Fibroblast of skin of abdomen (primary cell): Measurements from ENCODE around the gene GABBR2.

Experiments
- DNase-seq: peaks from one replicate; pipeline ENCODE4 v3.0.0-alpha.2; 2013

Gene GABBR2

DNA sequence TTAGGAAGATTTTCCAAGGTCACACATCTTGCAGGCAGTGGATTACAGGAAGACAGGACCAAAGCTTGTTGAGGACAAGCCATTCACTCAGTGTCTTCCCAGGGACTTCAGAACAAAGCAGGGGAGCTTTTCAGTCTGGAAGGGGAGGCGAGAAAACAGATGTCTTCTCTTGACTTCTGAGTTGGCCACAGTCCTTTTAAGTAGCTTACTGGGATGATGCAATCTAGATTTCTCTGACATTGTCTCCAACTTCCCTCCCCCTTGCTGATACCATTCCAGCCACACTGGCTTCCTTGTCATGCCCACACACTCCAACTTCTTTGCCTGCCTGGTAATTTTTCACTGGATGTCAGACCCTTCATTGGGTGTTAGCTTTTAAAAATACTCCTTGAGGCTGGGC lies 279.1 kb downstream of the GABBR2 start:
- peak; percentile 80 for DNase-seq

DNA sequence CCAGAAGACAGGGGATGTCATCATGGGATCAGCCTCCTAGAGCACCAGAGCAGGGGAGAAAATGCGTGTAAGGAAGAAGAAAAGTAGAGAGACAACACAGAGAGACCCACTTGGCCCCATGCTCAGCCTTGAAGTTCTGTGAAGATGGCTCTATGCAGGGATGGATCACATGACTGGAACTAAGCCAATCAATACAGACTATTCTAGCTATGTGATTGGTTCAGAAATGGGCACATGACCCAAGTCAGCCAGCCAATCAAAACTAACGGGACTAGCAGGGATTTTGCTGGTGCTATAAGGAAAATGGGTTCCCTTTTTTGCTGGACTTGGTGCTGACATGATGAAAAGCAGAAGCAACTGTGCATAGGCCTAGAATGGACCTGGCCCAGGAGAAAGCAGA lies 280.3 kb downstream of the GABBR2 start:
- no peak for DNase-seq

DNA sequence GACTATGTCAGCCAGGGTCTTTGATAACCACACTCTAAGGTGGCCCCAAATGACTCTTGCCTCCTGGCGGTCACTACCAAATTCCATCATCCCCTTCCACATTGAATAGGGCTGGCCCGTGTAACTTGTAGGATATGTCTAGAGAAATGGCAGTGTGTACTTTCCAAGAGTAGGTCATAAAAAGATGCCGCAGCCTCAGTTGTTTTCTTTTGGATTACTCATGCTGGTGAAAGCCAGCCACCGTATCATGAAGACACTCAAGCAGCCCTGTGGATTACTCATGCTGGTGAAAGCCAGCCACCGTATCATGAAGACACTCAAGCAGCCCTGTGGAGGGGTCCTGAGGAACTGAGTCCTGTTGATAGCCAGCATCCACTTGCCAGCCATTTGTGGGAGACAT lies 281.2 kb downstream of the GABBR2 start:
- DNase-seq = no peak

DNA sequence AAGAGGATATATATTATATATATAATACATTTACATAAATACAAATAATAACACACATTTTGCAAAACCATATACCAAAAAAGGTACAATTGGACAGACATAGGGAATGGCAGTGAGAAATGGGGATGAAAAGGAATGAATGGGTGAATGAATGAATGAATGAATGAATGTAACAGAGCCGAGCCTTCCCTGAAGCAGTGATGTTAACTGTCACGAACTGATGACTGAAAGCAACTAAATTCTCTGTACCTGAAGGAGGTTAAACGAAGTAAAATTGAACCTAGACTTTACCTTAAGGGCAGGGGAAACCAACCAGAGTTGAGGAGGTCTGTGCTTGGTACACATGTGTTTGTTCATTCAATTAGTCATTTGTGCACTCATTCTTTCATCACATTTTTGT lies 283.7 kb downstream of the GABBR2 start:
- DNase-seq = no peak

DNA sequence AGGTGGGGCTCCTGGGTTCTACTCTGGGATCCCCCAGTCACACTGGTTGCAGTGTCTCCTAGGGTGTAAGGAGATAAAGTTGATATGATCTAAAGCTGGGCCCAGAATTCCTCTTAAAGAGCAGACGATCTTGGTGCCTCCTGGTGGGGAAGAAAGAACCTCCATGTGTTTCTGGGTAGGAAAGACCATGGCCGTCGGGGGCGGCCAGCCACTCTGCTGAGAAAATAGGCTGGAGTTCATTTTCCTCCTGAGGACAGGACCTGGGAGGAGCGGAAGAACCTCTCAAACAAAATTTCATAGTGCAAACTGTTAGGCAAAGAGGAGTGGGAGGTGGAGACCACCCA lies 289.5 kb downstream of the GABBR2 start:
- DNase-seq = no peak

DNA sequence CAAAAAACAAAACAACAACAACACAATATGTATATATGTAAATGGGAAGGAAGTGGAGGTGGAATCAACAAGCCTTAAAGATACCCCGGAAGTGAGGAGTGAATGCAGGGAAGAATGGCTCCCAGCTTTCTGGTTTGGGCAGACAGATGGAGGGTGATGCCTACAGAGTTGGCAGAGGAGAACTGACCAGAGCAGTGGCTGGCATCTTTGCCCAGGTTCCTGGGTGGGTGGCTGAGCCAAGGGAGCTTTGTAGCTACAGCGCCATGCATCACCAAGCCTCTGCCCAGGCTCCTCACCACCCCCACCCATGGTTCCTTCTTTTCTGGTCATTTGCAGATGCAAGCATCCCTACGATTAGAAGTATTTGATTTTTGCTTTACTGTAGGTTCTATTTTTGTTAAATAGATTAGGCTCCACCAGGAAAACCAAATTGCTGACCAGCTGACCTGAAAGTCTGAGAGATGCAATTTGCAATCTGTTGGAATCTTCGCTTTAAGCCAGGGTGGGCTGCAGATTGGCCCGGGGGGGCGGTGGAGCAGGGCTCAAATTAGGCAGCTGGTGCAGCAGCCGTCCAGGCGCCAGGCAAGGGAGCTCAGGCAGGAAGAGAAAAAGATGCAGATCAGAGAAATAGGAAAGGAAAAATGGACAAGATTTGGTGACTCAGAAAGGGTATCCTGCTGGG lies 290.0 kb downstream of the GABBR2 start:
- DNase-seq = no peak

DNA sequence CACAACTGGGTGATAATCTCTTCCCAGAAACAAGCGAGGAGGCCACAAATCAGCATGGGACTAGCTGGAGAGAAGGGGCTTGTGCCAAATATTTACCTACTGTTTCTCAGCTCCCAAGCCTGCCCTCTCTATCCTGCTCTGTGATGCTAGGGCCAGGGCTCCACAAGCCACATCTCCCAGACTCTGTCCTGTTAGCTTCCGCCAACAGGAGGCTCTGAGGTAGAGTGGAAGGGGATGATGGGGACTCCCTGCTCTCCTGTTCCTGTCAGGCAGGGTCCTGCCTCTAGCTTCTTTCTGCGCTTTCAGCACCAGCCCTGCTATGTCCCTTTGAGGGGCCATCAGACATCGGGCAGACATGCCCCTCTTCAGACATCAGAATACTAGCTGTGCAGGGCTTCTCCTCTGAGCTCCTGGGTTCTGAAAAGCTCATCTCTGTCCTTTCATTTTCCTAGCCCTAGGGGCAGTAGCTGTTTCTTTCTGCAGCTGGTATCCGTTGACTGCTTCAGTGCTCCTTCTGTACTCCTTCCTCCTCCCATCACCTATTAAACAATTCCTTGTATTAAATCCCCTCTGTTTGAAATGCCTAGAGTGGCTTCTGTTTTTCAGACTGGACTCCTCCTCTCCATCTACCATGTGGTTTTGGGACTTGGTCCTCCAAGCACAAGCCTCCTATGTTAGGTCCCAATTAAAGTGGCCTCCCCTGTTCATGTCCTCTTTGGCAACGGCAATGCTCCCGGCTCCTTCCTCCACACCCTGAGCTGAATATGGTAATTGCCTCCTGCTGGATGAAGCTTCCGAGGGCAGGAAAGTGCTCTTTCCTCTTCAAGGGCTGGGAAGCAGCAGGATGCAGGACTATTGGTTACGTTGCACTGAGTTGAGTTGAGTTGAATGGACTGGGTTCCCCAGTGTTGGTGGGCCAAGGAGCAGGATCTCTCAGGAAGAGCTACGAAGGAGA lies 292.2 kb downstream of the GABBR2 start:
- no peak for DNase-seq

DNA sequence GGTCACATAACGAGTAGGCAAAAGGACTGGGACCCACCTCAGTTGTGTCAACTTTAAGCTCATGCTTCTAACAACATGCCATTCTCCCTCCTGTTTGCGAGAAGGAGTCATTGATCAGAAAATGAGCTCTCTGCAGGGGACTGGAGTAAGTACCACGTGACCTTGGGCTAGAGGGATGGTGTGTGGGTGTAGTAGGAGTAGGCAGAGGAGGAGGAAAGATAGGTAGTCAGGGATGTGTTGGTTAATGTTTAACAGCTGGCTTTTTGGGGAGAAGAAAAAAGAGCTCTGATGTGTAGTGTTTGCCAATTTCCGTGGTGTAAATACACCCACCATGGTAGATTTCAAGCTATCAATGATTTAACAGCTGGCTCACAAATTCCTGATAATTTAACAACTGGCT lies 293.0 kb downstream of the GABBR2 start:
- no peak for DNase-seq

DNA sequence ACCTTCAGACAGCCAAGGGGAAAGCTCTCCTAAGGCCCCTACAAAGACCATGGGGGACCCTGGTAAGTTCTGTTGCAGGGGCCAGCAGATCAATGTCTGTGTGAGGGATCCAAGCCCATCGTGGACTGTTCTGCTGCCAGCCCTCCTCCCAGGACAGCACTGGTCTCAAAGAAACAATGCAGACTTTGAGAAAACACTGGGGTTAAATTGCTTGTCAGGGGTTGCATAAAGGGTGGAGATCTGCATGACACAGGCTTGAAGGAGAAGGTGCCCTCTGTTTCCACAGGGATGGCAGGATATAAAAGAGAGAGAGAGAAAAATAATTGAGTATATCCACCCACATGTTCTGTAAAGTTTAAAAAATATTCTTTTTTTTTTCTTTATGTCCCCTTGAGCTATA lies 295.7 kb downstream of the GABBR2 start:
- DNase-seq = no peak

DNA sequence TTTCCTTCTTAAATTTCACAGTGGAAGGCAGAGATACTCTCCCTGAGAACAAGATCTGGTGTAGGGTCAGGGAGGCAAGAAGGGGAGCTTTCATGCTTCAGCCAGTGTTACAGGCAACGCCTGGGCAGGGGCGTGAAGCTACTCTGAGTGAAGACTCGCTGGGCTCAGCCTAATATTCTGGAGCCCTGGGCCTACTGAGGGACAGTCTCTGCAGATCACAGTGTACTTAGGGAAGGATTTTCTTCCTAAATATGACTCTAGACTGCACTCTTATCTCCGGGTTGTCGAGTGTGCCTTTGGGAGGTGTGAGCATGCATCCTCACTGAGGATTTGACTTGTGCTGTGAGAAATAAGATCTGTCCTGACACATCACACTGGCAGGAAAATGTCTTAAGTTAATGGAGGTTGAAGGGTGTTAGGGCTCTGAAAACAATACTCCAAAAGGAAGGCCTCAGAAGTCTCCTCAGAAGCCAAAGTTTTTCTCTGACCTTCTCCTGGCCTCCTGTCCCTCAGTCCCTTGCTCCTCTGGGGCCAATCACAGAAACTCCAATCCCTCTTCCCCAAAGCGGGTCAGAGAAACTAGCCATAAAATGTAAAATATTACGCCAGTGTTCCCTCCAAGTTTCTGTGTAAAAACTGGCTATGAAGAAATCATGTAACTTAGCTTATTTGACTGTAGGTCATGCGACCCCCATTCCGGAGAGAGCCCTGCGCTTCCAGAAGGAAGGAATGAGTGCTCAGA lies 296.5 kb downstream of the GABBR2 start:
- no peak for DNase-seq

DNA sequence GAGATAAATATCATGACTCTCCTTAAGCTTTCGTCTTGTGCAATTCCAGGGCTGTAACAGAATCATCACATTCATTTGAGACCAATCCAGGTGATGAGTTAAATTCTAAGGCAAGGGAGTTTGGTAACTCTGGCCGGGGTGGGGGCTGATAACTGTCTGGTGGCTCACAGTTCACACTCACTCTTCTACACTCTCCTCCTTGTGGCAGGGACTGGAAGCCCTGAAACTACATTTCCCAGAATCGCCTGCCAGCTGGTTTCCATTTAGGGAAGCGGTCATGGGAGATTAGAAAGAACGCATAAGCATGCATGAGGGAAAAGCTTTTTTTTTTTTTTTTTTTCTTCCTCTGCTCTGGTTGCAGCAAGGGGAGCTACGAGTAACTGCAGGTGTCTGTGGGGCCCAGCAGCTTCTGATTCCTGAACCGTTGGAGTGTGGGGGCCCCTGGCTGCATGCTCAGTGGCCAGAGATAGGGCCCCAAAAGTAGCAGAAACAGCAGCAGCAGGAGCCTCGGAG lies 298.5 kb downstream of the GABBR2 start:
- peak; percentile 77 for DNase-seq

DNA sequence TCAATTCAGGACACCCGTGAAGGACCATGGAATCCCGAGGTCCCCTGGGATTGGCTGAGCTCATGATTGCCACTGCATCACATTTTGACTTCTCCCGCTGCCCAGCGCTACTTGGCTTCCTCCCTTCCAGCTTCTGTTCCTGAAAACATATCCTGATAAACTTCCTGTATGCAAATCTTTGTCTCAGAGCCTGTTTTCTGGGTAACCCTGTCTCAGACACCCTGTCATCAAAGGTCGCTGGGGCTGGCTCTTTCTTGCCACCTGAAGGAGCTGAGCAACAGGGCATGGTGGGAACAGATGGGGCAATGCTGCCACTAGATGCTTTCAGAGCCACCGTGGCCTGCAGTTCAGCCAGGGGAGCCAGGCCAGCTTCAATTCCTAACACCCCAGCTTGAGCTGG lies 299.0 kb downstream of the GABBR2 start:
- DNase-seq = no peak

DNA sequence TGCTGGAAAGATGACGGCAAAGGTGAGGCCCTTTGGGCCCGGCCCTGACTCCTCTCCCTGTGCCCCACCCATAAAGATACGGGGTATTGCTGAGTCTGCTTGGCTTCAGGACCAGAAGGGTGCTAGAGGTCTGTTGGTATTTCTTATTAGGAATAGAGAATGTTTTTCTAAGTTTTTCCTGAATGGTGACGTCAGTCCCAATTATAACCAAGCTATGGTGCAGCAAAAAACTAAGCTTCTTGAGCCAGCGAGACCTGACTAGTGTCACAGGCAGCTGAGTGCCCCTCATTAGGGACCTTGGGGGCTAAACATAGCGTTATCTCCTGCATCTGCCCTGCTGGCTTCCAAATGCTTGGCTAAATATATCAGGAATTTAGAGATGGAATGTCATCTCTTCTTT lies 302.3 kb downstream of the GABBR2 start:
- DNase-seq = no peak

DNA sequence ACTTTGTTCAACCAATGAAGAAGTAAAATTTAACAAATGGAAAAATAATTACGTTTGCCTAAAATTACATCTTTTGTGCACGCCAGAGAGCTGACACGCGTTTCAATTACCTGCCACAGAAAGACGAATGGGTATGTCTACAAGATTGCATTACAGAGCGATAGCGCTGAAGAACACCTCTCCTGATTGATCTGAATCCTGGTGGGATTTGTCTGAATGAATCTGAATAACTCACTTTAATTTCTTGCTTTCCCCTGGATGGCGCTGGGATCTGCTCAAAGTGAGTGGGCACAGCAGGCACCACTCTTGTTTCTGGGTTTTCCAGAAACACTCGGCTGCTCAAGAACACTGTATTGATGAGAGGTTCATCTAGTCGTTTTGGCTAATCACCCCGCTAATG lies 304.5 kb downstream of the GABBR2 start:
- no peak for DNase-seq

DNA sequence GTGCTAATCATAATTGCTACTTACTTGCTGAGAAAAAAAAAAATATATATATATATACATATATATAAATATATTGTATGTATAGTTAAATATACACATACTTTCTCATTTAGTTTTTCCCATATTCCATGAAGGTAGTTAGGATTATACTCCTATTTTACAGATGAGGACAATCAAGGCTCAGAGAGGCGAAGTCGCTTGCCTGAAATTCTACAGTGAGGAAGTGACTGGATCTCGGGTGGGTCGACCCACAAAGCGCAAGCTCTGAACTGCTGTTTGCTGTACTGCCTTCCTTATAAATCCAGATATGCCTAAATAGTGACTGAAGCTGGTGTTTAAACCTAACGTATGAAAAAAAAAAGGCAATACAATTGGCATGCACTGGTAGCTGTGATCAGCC lies 305.0 kb downstream of the GABBR2 start:
- DNase-seq = no peak

DNA sequence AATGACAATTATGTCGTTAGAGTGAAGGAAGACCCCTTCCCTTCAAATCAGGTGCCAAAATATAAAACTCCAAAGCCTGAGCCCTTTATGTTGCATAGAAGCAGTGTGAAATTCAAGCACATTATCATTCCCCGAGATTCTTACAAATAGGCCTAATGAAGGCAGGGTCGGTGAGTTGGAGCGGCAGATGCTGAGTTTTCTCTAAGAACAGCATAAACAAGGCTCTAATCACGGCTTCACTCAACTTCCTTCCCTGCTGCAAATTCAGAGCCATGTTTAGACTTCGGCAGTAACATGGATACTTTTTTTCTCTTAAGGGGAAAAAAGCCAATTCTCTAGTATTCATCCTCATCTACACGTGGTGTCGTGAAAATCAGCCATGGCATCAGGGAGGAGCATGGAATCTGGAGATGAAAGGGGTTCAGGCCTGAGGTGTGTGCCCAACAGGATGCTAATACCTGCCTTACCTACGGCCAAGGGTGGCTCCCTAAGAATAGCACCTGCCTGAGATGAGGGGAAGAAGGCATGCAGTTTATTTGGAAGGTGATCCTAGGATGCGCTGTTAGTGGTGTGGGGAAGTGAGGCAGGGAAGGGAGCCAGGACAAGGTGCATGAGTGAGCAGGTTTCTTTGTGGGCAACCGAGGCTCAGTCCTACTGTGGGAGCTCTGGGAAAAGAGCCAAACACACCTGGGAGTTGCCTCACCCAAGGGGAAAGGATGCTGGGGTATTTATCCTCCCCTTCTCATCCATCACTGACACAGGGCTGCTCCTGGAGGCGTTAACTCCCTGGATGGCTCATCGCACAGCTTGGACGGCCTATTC lies 306.5 kb downstream of the GABBR2 start:
- no peak for DNase-seq

DNA sequence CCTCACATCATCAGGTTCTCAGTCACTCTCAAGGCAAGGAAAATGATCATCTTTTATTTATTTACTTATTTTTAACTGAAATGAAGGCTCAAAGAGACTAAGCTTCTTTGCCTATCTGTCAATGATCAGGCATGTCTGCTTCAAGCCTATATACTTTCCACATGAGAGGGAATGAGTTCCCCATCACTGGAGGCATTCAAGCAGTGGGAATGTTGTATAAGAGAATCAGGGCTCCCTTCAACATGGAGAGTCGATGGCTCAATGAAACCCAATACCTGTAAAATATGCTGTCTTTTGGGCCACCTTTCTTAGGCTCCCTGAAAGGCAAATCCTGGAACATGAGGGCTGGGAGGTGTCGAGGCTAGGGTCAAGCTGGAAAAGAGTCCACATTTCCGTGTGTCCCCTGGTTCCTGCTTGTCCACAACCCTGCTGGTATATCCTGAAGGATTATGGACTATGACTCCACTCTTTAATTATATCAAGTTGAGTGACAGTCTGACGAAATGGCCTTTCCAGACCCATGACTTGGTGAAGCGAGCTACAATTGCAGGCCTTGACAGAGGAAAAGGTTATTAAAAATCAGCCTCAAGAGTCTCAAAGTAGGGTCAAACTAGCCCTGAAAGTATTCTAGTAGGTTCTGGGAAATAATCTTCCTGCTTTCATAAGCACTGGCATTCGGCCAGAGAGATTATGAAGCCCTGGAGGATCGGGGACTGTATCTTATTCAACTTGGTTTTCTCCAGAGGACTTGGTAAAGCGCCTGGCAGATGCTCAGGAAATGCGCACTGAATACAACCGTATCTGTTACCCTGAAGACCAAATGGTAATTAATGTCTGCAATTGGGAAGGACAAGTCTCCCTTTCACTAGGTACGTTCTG lies 307.4 kb downstream of the GABBR2 start:
- DNase-seq = no peak

DNA sequence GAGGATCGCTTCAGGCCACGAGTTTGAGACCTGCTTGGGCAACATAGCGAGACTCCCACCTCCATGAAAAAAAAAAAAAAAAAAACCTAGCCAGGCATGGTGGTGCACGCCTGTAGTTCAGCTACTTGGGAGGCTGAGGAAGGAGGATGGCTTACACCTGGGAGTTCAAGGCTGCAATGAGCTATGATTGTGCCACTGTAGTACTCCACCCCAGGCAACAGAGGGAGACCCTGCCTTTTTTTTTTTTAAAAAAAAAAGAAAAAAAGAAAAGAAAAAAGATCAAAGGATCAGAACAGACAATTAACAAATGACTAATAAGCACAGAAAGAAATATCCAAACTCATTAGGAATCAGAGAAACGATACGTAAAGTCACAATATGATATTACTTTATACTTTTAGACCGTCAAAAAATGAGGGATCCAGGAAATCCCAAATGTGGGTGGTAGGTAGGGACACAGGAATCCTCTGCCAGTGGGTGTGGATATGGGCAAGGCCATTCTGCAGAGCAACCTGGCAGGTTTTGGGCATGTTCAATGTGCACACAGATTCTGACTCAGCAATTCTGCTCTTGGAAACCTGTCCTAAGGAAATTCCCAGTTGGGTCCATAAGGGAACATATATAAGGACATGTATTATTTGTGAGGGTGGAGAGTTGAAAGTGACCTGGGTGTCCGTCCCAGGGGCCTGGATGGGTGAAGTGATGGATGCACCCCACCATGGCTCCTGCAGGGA lies 308.6 kb downstream of the GABBR2 start:
- no peak for DNase-seq

DNA sequence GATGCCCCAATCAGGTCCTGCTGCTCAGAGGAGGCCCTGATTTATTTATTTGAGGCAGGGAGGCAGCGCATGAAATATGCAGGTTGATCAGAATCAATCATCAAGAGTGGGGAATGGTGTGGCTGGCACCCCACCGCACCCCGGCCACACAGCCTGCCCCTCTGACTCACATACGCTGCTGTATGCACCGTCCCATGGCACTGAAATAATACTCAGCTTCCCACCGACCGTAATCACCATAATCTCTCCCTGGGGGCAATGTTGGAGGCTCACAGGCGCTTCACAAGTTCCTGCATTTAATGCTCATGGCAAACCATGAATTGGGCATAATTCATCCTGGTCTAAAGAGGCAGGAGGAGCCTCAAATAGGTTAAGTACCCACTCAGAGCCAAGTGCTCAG lies 312.1 kb downstream of the GABBR2 start:
- DNase-seq = no peak

DNA sequence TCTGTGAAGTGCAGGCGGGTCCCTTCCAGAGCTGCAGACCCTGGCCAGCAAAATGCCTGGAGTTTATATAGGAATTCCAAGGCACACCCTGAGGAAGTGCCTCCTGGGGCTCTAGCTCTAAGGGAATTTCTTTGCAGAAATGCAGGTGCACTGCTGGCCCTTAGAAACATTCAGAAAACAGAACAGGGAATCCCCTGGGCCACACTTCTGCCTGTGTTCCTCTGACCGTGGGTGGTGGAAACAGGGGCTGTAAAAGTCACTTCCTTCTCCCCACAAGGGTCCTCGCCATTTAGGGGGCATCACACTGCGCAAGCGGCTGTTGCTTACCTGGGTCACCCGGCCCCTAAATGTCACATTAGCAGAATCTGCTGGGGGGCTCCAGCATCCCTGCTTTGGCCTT lies 312.5 kb downstream of the GABBR2 start:
- DNase-seq = no peak

DNA sequence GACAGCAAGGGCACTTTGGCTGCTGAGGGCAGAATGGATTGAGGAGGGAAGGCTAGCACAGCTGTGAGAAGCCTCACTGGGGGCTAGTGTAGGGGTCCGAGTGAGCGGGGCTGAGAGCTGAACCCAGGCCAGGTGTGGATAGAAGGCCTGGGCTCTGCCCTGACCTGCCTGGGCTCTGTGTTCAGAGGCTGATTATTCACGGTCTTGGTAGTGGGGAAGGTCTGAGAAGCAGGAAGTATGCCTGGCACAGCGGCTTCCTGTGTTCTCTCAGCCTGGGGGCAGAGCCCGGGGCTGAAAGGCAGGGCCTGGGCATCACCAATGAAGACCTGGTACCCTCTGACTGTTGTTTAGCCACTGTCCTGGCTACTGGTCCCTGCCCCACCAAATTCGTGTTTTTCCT lies 316.9 kb downstream of the GABBR2 start:
- no peak for DNase-seq
